ENCODE results near the gene SAP25.

The SAP25 gene

GRCh38 chr7:100573691-100574361 lies at the start of gene SAP25:
Gene SAP25 (minus strand): TSS chr7:100573900. CDS start chr7:100573742, 158 bp downstream.
- DNase-seq: no peak

- no peak for DNase-seq
Measured at GRCh38 chr7:100621554-100621953, 47.9 kb upstream of the SAP25 start.

DNA sequence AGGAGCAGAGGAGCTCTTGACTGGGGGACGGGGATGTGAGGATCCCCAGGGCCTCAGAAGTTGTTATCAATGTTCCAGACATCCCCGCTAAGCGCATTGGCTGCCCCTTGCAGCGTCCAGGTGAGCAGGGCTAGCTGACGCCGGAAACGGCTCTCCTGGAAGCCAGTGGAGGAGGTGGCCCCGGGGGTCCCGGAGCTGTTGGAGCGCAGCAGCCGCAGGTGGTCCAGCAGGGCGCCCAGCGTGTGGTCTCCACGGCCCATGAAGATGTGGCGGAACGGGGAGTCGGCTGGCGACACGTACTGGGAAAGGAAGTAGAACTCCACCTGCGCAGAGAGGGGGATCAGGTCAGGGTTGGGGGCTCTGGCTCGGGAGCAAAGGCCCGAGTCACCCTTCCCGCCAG lies 47.1 kb upstream of the SAP25 start:
- no peak for DNase-seq

- no peak for DNase-seq
Measured at GRCh38 chr7:100620239-100620638, 46.5 kb upstream of the SAP25 start.

GRCh38 chr7:100614308-100614861 lies 40.7 kb upstream of the SAP25 start:
- no peak for DNase-seq

DNA sequence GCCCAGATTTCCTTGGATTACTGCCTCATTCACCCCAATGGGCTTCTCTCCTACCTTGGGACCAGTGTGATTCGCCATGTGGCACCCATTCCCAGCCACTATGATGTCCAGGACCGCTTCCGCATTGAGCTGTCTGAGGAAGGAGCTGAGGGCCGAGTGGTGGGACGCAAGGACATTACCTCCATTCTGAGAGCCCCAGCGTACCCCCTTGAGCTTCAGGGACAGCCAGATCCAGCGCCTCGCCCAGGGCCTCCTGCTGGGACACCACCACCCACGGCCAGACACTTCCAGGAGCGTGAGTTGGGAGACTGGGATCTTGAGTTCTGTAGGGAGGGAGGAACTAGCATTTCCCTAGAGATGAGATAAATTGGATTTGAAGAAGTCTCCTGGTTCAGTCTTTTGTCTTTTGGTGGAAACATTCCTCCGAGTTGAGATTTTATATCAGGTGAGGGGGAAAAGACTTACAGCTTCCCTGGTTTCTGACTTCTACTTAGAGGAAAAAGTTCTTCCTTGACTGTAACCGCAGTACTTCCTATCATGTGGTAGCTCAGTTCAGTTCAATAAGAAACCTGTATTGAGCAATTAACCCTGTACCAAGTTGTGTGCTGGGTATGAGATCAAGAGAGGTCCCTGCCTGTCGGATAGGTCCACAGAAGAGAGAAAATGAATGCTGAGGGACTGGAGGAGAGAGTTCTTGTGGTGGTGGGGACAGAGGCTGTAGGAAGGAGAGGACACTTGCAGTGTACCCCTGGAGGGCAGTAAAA lies 39.9 kb upstream of the SAP25 start:
- DNase-seq: no peak

DNA sequence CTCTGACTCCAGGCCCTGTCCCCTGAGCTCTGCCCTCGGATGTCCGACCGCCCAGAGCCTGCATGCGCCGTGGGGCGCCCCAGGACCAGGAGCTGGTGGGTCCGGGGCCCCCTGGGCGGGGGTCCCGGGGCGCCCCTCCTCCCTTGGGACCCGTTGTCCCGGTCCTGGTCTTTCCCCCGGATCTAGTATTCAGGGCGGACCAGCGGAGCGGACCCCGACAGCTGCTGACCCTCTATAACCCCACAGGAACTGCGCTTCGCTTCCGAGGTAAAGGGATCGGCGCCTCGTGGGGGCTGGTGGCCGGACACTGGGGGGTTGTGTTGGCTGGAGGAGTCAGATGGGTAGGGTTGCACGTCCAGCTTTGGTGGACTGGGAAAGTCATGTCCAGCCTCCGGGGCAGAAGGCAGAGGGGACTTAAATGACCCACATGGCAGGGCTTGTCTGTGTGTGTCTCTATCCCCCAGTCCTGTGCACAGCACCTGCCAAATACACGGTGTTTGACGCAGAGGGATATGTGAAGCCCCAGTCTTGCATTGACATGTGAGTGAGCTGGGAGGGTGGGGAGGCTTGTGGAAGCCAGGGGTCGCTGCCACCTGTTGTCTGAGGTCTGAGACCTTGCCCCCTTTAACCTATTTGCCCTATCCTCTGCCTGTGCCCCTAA lies 39.2 kb upstream of the SAP25 start:
- DNase-seq: peak; percentile 63

DNA sequence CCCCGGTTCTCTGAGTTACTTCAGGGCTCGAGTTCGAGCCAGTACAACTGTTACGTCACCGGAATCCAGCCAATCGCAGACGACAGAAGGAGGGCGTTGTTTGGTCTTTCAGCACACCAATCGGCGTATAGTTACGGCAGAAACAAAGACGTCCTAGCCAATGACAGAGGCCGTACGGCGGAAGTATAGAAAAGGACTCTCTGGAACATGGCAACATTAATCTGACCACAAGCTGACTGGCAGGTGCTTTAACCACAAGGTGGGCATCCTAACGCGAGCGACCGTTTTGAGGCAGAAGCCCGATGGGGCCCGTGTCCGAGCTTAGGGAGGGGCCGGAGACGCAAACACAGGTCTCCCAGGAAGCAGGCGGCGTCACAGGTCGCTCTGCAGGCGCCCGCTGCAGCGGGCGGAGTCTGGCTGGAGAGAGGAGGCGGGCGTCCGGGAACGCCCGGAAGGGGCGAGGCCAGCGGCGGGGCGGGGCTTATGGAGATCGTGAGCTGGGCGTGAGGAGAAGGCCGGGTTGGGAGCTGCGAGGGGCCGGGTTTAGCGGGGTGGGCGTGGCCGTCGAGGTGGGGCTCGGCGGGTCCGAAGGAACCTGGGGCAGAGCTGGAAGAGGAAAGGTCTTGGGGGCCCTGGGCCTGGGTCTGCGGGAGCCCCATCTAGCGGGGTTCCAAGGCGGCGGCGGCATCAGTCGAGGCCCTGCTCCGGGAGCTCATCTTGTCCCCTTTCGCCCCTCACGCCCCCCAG lies 38.5 kb upstream of the SAP25 start, which contains the start of gene MOSPD3:
MOSPD3 (plus strand) TSS at position 558 of the 747 bp plus-strand sequence. CDS start 252 bp downstream, outside the sequence.
- DNase-seq: peak; percentile 99

DNA sequence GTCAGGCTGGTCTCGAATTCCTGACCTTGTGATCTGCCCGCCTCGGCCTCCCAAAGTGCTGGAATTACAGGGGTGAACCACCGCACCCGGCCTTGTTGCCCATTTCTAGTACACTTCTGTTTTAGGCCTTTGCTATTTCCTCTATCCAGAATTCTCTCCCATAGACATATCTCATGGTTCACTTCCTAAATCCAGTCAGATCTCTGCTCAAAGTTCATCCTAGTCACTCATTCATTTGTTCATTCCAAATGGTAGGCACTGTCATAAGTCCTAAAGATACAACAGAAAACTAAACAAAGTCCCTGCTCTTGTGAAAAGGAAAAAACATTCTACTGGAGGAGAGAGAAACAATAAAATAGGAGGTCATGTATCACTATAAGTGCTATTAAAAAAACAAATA lies 36.3 kb upstream of the SAP25 start:
- no peak for DNase-seq

- no peak for DNase-seq
Measured at GRCh38 chr7:100607111-100607510, 33.4 kb upstream of the SAP25 start.

- DNase-seq: no peak
Measured at GRCh38 chr7:100606313-100606712, 32.6 kb upstream of the SAP25 start.

- peak; percentile 77 for DNase-seq
Measured at GRCh38 chr7:100604976-100605911, 31.5 kb upstream of the SAP25 start.

DNA sequence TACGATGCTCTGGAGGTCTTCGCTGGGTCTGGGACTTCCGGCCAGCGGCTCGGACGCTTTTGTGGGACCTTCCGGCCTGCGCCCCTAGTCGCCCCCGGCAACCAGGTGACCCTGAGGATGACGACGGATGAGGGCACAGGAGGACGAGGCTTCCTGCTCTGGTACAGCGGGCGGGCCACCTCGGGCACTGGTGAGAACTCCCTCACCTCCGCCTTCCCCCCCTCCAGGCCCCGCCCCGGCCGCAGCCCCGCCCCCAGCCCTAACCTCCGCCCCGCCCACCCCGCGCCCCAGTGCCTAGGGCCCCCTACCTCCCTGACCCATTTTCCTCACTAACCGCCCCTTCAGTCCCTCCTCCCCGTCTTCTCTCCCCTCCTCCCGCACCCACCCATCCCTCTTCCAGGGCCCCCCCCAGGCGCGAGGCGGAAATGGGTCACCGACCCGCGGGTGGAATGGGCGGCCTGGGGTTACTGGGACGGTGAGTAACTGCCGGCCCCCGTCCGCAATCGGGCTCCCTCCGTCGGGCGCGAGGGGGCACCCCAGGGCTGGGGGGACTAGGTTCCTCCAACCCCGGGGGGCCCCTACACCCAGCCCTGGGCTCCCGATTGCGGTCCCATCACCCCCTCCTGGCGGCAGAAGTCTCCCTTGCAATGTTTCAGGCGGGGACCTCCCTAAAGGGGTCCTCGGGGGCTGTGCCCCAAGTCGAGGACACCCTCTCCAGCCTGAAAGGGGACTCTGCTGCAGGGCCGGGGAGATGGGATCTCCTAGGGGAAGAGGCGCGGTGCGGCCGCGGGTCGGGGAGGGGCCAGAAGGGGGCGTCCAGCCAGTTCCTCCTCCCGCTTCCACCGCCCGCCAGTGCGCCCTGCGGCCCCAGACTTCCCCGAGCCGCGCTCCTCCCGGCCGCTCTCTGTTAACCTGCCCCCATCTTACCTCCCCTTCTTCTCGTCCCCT lies 30.6 kb upstream of the SAP25 start:
- DNase-seq: peak; percentile 92

DNA sequence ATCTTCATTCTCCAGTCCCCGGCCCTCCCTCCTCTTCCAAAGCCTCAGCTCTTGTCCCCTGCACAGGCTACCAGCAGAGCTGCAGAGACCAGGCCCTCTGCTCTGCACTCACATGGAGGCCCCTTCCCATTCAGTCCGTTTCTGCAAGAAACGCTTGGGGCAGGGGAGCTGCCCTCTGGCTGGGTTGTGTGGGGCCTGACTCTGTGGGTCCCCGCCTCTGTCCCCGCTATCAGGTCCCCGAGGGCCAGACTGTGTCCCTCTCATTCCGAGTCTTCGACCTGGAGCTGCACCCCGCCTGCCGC lies 30.0 kb upstream of the SAP25 start:
- no peak for DNase-seq

DNA sequence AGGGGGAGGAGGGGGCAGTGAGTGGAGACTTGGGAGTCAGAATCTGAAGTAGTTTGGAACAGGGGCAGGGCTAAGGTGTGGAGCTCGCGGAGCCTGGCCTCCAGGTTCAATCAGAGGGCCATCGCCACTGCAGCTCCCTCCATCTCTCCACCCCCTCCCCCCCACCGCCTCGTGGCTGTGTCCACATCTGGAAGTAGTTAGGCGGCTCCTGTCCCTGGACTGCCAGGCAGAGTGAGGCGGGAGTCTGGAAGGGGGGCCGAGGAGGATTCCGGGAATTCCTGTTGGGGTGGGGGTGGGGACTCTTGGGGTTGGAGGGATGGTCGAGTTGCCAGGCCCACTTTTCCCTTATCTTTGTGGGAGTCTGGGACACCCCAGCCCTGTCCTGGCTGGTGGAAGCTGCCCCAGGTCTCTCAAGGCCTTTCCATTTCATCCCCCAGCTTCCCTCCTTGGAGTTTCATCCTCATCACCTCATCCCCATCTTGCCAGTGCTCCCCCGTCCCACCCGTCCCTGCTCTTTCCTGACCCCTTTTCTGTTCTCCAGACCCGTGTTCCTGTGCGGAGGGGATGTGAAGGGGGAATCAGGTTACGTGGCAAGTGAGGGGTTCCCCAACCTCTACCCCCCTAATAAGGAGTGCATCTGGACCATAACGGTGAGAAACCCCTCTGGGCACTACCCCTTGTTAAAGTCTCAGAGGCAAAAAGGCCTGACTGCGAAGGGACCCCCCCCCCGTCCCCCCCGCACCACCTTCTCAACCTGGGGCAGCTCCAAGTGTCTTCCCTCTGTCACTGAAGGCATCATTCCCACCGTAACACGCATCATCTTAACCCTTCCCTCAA lies 29.4 kb upstream of the SAP25 start:
- DNase-seq: no peak

DNA sequence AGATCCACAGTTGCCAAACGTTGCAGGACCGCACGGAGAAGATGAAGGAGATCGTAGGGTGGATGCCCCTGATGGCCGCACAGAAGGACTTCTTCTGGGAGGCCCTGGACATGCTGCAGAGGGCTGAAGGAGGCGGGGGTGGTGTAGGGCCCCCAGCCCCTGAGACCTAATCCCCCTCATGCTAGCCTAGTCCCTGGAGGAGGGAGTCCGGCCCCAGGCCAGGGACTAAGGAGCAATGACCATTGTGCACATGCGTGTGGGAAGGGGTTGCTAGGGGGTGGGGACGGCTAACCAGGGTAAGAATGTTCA lies 27.0 kb upstream of the SAP25 start:
- no peak for DNase-seq

DNA sequence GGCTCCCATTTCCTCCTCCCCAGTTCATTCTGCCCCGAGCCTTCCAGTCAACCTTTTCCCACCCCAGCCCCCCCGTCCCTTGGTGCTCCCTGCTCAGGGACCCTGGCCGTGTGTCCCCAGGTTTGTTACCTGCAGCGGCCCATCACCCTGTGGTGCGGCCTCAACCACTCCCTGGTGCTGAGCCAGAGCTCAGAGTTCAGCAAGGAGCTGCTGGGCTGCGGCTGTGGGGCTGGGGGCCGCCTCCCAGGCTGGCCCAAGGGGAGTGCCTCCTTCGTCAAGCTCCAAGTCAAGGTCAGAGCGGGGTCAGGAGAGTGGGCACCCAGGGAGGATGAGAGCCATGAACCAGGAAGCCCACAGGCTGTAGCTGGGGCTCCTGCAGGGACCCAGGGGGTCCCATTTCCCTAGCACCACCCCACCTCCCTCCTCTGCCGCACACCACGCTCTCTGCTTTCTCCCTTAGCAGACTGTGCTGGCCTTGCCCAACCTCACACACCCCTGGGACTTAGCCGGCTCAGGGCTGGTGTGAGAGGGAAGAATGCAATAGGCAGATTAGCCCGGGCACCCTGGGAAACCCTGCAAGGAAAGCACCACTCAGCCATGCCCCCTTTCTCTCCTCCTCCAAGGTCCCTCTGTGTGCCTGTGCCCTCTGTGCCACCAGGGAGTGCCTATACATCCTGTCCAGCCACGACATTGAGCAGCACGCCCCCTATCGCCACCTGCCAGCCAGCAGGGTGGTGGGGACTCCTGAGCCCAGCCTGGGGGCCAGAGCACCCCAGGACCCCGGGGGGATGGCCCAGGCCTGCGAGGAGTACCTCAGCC lies 26.4 kb upstream of the SAP25 start:
- no peak for DNase-seq

GRCh38 chr7:100598425-100598824 lies 24.7 kb upstream of the SAP25 start:
- DNase-seq: no peak

DNA sequence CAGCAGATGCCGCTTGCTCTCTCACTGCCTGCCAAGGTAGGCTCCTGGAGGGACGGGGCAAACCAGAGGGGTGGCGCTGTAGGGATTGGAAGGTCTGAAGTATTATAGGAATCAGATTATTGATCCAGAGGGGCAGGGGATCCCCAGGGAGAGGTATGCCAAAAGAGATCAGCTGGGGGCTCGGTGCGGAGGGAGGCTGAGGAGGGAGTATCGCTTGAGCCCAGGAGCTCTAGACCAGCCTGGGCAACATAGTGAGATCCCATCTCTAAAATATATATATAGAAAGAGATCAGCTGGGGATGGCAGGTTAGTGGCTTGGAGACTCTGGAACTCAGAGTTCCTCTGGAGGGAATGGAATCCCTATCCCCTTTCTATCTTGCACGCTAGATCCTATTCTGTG lies 21.5 kb upstream of the SAP25 start:
- DNase-seq: no peak

Measured in activated CD8-positive, alpha-beta memory T cell treated with anti-CD3 and anti-CD28 coated beads for 24 hours (primary cell).